Mesenchymal stem cell (in vitro differentiated cells and primary cell): ENCODE results near the gene ERMAP.

Experiments
- DNase-seq: peaks from one replicate; pipeline ENCODE4 v3.0.0-alpha.2; 2013
- H2AFZ ChIP-seq: one replicate; pipeline ENCODE4 v1.6.1; 2013; ENCODE audit warnings: low read depth, mild to moderate bottlenecking, control low read depth, inconsistent platforms, low read length, moderate library complexity
- H2AK5ac ChIP-seq: 2 replicates; pipeline ENCODE4 v1.6.1; 2013; ENCODE audit warnings: low read length, moderate library complexity, mild to moderate bottlenecking, inconsistent platforms; ENCODE audit not compliant: severe bottlenecking
- H2BK120ac ChIP-seq: one replicate; pipeline ENCODE4 v1.6.1; 2013; ENCODE audit warnings: low read depth, mild to moderate bottlenecking, inconsistent platforms, low read length, moderate library complexity
- H2BK12ac ChIP-seq, 2 experiments: one replicate each; pipeline ENCODE4 v1.6.1; 2013; ENCODE audit warnings: inconsistent platforms in 2 of 2, low read length in 2 of 2, mild to moderate bottlenecking in 2 of 2, moderate library complexity in 2 of 2, control low read depth in 1 of 2
- H2BK15ac ChIP-seq: one replicate; pipeline ENCODE4 v1.6.1; 2013; ENCODE audit warnings: mild to moderate bottlenecking, low read depth, inconsistent platforms; ENCODE audit not compliant: poor library complexity, severe bottlenecking
- H2BK5ac ChIP-seq: 2 replicates; pipeline ENCODE4 v1.6.1; 2013; ENCODE audit warnings: low read depth, mild to moderate bottlenecking, low read length, control low read depth, inconsistent platforms; ENCODE audit not compliant: poor library complexity, severe bottlenecking
- H3K14ac ChIP-seq, 2 experiments: one replicate each; pipeline ENCODE4 v1.6.1; 2013; ENCODE audit warnings: inconsistent platforms in 2 of 2, low read length in 2 of 2, control low read depth in 1 of 2, mild to moderate bottlenecking in 1 of 2, moderate library complexity in 1 of 2
- H3K18ac ChIP-seq, 2 experiments: one replicate each; pipeline ENCODE4 v1.6.1; 2013; ENCODE audit warnings: inconsistent platforms in 2 of 2, low read length in 2 of 2, control low read depth in 1 of 2, low read depth in 1 of 2, mild to moderate bottlenecking in 1 of 2
- H3K23ac ChIP-seq, 2 experiments: one replicate each; pipeline ENCODE4 v1.6.1; 2013; ENCODE audit warnings: inconsistent platforms in 2 of 2, low read length in 2 of 2, mild to moderate bottlenecking in 2 of 2, moderate library complexity in 2 of 2, control low read depth in 1 of 2
- H3K27ac ChIP-seq: 2 replicates; pipeline ENCODE4 v1.5.1; 2013; ENCODE audit warnings: mild to moderate bottlenecking, moderate library complexity, low read length, control low read depth, inconsistent platforms; ENCODE audit not compliant: poor library complexity, severe bottlenecking
- H3K27me3 ChIP-seq, 2 experiments: 2 replicates each; pipeline versions ENCODE4 v1.6.1 to v1.7.0; 2013; ENCODE audit warnings: low read length in 2 of 2, mild to moderate bottlenecking in 2 of 2, moderate library complexity in 2 of 2, control low read depth in 1 of 2, inconsistent platforms in 1 of 2; ENCODE audit not compliant: control insufficient read depth in 1 of 2, insufficient read depth in 1 of 2
- H3K36me3 ChIP-seq, 2 experiments: 2 replicates each; pipeline versions ENCODE4 v1.6.1 to v1.7.0; 2013; ENCODE audit warnings: low read length in 2 of 2, control low read depth in 1 of 2, inconsistent platforms in 1 of 2, low read depth in 1 of 2, mild to moderate bottlenecking in 1 of 2; ENCODE audit not compliant: insufficient read depth in 2 of 2, control insufficient read depth in 1 of 2
- H3K4ac ChIP-seq, 2 experiments: one replicate each; pipeline ENCODE4 v1.6.1; 2013; ENCODE audit warnings: inconsistent platforms in 2 of 2, low read length in 2 of 2, mild to moderate bottlenecking in 2 of 2, moderate library complexity in 2 of 2, control low read depth in 1 of 2, low read depth in 1 of 2
- H3K4me1 ChIP-seq: 2 replicates; pipeline ENCODE4 v1.6.1; 2013; ENCODE audit warnings: low read depth, low read length, control low read depth; ENCODE audit not compliant: control insufficient read depth, insufficient read depth
- H3K4me2 ChIP-seq: 2 replicates; pipeline ENCODE4 v1.6.1; 2013; ENCODE audit warnings: low read length, mild to moderate bottlenecking, inconsistent platforms; ENCODE audit not compliant: poor library complexity, severe bottlenecking
- H3K4me3 ChIP-seq, 2 experiments: 2 replicates each; pipeline versions ENCODE4 v1.5.1 to v1.7.0; 2013; ENCODE audit warnings: low read length in 2 of 2, mild to moderate bottlenecking in 2 of 2, control low read depth in 1 of 2, low read depth in 1 of 2; ENCODE audit not compliant: insufficient read depth in 1 of 2
- H3K79me1 ChIP-seq: replicated peaks from 2 replicates; pipeline ENCODE4 v1.6.1; 2013; ENCODE audit warnings: mild to moderate bottlenecking, control low read depth, low read length, inconsistent platforms; ENCODE audit not compliant: poor library complexity, severe bottlenecking
- H3K9ac ChIP-seq: 2 replicates; pipeline ENCODE4 v1.7.0; 2013; ENCODE audit warnings: mild to moderate bottlenecking, low read length, moderate library complexity
- H3K9me3 ChIP-seq: 2 replicates; pipeline ENCODE4 v1.7.0; 2013; ENCODE audit warnings: mild to moderate bottlenecking, low read length; ENCODE audit not compliant: control insufficient read depth
- H4K8ac ChIP-seq: one replicate; pipeline ENCODE4 v1.6.1; 2013; ENCODE audit warnings: inconsistent platforms, mild to moderate bottlenecking, low read length, moderate library complexity
- H4K91ac ChIP-seq: one replicate; pipeline ENCODE4 v1.6.1; 2013; ENCODE audit warnings: mild to moderate bottlenecking, low read length, inconsistent platforms
- WGBS: methylation state at CpG from one replicate; pipeline ENCODE4 v1.1.7; 2013; ENCODE audit warnings: mixed read lengths; 5-methylcytosine and 5-hydroxymethylcytosine counted together

The ERMAP gene

DNA sequence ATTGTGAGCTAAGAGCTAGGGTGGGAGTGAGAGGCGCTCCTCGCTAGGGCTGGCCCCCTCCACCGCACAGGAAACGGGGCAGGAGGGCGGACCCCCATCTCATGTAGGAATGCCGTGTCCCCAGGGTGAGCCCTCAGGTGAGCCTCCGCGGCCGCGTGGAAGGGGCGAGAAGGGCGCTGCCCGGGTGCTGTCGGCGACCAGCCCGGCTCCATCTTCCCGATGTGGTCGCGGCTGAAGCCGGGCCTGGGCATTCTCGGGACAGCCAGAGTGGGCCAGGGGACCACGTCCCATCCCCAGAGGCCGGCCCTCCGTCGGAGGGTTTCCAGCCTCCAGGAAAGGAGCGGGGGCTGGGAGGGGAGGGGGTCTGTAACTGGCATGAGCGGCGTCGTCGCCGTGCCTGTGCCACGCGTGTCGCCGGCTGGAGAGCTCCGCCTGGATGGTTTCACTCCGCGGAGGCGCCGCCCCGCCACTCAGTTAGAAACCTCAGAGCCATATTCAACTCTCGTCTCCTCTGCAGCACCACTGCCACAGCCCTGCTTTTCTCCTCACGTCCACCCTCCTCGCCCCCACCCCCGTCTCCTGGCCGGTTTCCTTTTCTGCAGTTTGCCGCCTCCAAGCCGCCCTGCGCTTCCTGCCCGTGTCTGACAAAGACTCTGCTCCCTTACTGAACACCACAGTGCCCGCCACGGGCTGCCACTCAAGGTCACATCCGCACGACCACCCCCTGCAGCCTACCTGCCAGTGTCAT is 31.8 kb upstream of the ERMAP start, which contains the start of gene TMEM269:
TSS of gene TMEM269 (plus strand) at position 46 of the 748 bp plus-strand sequence. CDS start 4,903 bp downstream, outside the sequence.
- Histone ChIP-seq H4K8ac (no peak within 1 kb of the TSS), H3K9ac (peak within 1 kb of the TSS; percentile 57), H3K4me1 (no peaks in the 10 kb centered on the region), H3K79me1 (peaks cover 5% of the 10 kb centered on the region), H3K27me3 (peaks cover 0 to 6% of the 10 kb centered on the region in 2 experiments), H3K14ac (peak within 1 kb of the TSS in 1 of 2 experiments; percentile 56), H2AFZ (no peak within 1 kb of the TSS), H3K4me2 (no peak within 1 kb of the TSS), H3K27ac (no peak within 1 kb of the TSS), H3K18ac (peak within 1 kb of the TSS in 1 of 2 experiments; percentile 52), H3K4me3 (peak within 1 kb of the TSS in 1 of 2 experiments; percentile 73), H3K36me3 (peaks cover 24 to 26% of the 10 kb centered on the region in 2 experiments), H3K4ac (no peak within 1 kb of the TSS), H2BK12ac (no peak within 1 kb of the TSS), H2AK5ac (no peak within 1 kb of the TSS), H3K23ac (no peak within 1 kb of the TSS), H2BK120ac (no peak within 1 kb of the TSS), H3K9me3 (no peaks in the 10 kb centered on the region), H2BK5ac (no peak within 1 kb of the TSS), H2BK15ac (no peak within 1 kb of the TSS), H4K91ac (peak within 1 kb of the TSS; percentile 21)
- WGBS, result 68% methylated on average over 49 of the region's 54 CpGs
- DNase-seq, result no peak

DNA sequence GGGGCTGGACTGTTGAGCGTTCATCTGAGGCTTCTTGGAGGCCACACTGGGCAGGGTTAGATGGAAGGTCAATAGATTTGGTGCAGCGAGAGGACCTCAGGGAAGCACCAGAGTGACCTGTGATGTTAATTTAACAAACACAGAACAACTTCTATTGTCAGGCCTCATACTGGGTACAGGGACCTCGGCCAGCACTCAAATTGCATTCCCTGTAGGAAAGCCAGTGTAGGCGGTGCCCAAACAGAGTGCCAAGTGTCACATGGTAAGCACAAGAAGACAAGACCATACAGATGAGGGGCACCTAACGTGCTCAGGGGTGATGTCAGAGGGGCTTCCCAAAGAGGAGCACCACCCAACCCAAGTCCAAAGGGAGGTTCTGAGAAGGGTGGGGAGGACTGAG is 30.8 kb upstream of the ERMAP start:
- no peak overlapping the region for H3K4ac ChIP-seq
- H3K9ac ChIP-seq, result no peak overlapping the region
- no peak overlapping the region for H2AFZ ChIP-seq
- H3K4me2 ChIP-seq, result no peak overlapping the region
- no peak overlapping the region for H2BK15ac ChIP-seq
- peaks cover 15 to 26% of the 10 kb centered on the region in 2 experiments for H3K36me3 ChIP-seq
- H2BK12ac ChIP-seq, result no peak overlapping the region
- no peak overlapping the region for H4K91ac ChIP-seq
- no peak overlapping the region for H3K27ac ChIP-seq
- H3K23ac ChIP-seq, result no peak overlapping the region
- no peak overlapping the region for H3K14ac ChIP-seq
- H3K4me1 ChIP-seq, result no peaks in the 10 kb centered on the region
- H2BK120ac ChIP-seq, result no peak overlapping the region
- no peak overlapping the region for H2AK5ac ChIP-seq
- H3K18ac ChIP-seq, result no peak overlapping the region
- H2BK5ac ChIP-seq, result no peak overlapping the region
- no peak overlapping the region for H4K8ac ChIP-seq
- DNase-seq, result no peak
- no peaks in the 10 kb centered on the region for H3K9me3 ChIP-seq
- H3K4me3 ChIP-seq, result no peak overlapping the region
- peaks cover 0 to 6% of the 10 kb centered on the region in 2 experiments for H3K27me3 ChIP-seq
- H3K79me1 ChIP-seq, result peaks cover under 1% of the 10 kb centered on the region
- WGBS, result over 99% methylated on average over 5 of the region's 5 CpGs

DNA sequence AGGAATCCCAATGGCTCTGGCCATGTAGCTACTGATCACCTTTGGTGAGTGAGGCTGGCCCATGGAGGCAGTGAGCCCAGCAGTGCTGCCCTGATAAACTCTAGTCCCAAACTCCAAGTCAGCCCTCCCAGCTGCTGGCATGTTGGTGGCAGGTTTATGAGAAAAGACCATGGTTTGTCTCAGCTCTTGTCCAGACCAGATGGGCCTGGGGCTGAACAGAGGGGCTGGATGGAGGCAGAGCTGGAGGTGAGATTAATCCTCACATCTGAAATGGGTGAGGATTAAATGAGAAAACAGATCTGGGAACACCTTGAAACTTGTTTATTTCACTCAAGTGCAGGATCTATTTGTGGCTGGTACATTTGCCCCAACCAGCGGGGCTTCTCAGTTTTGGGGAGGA is 28.9 kb upstream of the ERMAP start:
- no peak overlapping the region for H3K18ac ChIP-seq
- H3K23ac ChIP-seq, result no peak overlapping the region
- H3K79me1 ChIP-seq, result no peaks in the 10 kb centered on the region
- H3K4me1 ChIP-seq, result no peaks in the 10 kb centered on the region
- H3K9ac ChIP-seq, result no peak overlapping the region
- H2AFZ ChIP-seq, result no peak overlapping the region
- no peak overlapping the region for H3K27ac ChIP-seq
- H2BK120ac ChIP-seq, result no peak overlapping the region
- H2BK12ac ChIP-seq, result no peak overlapping the region
- no peak overlapping the region for H2BK5ac ChIP-seq
- H4K8ac ChIP-seq, result no peak overlapping the region
- H4K91ac ChIP-seq, result no peak overlapping the region
- no peak overlapping the region for H3K4me2 ChIP-seq
- peaks cover 0 to 6% of the 10 kb centered on the region in 2 experiments for H3K27me3 ChIP-seq
- no peak for DNase-seq
- WGBS, result 100% methylated on average over 1 of the region's 1 CpG
- no peak overlapping the region for H3K14ac ChIP-seq
- no peak overlapping the region for H3K4me3 ChIP-seq
- no peak overlapping the region for H2AK5ac ChIP-seq
- H2BK15ac ChIP-seq, result no peak overlapping the region
- peaks cover 7 to 23% of the 10 kb centered on the region in 2 experiments for H3K36me3 ChIP-seq
- no peak overlapping the region for H3K4ac ChIP-seq
- H3K9me3 ChIP-seq, result no peaks in the 10 kb centered on the region

DNA sequence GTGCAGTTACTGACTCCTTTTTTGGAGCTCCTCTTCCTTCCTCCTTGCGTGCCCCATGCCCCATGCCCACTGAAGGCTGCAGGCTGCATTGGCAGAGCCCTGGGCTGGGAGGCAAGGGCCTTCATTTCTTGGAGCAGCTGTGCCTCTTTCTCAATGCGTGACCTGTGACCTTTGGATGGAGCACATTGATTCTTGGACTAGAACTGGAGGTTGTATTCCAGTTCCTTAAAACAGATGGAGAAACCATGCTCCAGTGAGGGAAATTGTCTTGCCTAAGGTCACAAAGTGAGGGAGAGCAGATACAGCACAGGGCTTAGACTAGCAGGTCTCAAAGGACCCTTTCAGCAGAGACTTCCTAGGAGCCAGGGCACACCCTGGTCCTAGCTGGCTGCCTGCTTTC is 23.1 kb upstream of the ERMAP start:
- no peak overlapping the region for H2AK5ac ChIP-seq
- H3K79me1 ChIP-seq, result no peaks in the 10 kb centered on the region
- no peak for DNase-seq
- no peak overlapping the region for H3K4me3 ChIP-seq
- no peak overlapping the region for H4K91ac ChIP-seq
- H3K9me3 ChIP-seq, result no peaks in the 10 kb centered on the region
- no peak overlapping the region for H2BK15ac ChIP-seq
- no peak overlapping the region for H3K14ac ChIP-seq
- no peaks in the 10 kb centered on the region for H3K36me3 ChIP-seq
- no peak overlapping the region for H3K23ac ChIP-seq
- H3K4me2 ChIP-seq, result no peak overlapping the region
- H2BK5ac ChIP-seq, result no peak overlapping the region
- no peaks in the 10 kb centered on the region for H3K4me1 ChIP-seq
- H2AFZ ChIP-seq, result no peak overlapping the region
- H4K8ac ChIP-seq, result no peak overlapping the region
- H3K9ac ChIP-seq, result no peak overlapping the region
- H2BK120ac ChIP-seq, result no peak overlapping the region
- no peak overlapping the region for H3K27ac ChIP-seq
- WGBS, result 97% methylated on average over 1 of the region's 2 CpGs
- no peak overlapping the region for H3K18ac ChIP-seq
- H3K4ac ChIP-seq, result no peak overlapping the region
- H3K27me3 ChIP-seq, result peaks cover 0 to 3% of the 10 kb centered on the region in 2 experiments
- no peak overlapping the region for H2BK12ac ChIP-seq
